K562 (cell line): Measurements from ENCODE around the gene DPH5. TPM values are rescaled to one million over a fixed set of nuclear protein-coding genes. Genes with fewer than 3 reads are reported as not detected.
A peak's percentile ranks its signal among the peaks of the same experiment; 100 is the strongest.

Source experiments
- BCL6 ChIP-seq: fragments of 250-450 bp; sonication (Bioruptor Pico); IDR thresholded peaks from 2 replicates; pipeline ENCODE4 v1.4.0; 2020
- HDAC1 ChIP-seq, 2 experiments: fragments of 450-650 bp; IDR thresholded peaks; 2 replicates each; pipeline ENCODE4 v1.6.1; 2016 to 2017; ENCODE audit warnings: inconsistent platforms in 1 of 2, mild to moderate bottlenecking in 1 of 2, moderate library complexity in 1 of 2
- HLTF ChIP-seq: fragments of 450-650 bp; IDR thresholded peaks from 2 replicates; pipeline ENCODE4 v1.6.1; 2016
- KAT7 ChIP-seq: sonication (generic); formaldehyde crosslinking; IDR thresholded peaks from 2 replicates; pipeline ENCODE4 v1.8.0; 2022; ENCODE audit warnings: missing genetic modification reagents, mild to moderate bottlenecking, borderline replicate concordance
- MGA ChIP-seq: fragments of 450-650 bp; IDR thresholded peaks from 2 replicates; pipeline ENCODE4 v1.6.1; 2016; ENCODE audit warnings: mild to moderate bottlenecking, moderate library complexity
- PPARD ChIP-seq: fragments of 250-450 bp; sonication (Bioruptor Pico); IDR thresholded peaks from 2 replicates; pipeline ENCODE4 v1.8.0; 2022; ENCODE audit warnings: inconsistent platforms, mild to moderate bottlenecking, moderate library complexity
- PREB ChIP-seq: sonication (generic); formaldehyde crosslinking; IDR thresholded peaks from 2 replicates; pipeline ENCODE4 v1.8.1; 2023; ENCODE audit warnings: mild to moderate bottlenecking, missing genetic modification reagents
- SLC30A9 ChIP-seq: fragments of 250-450 bp; sonication (Bioruptor Pico); IDR thresholded peaks from 2 replicates; pipeline ENCODE4 v1.8.0; 2022; ENCODE audit warnings: mild to moderate bottlenecking, moderate library complexity
- XRCC3 ChIP-seq: fragments of 450-650 bp; IDR thresholded peaks from 2 replicates; pipeline ENCODE4 v1.6.1; 2017; ENCODE audit warnings: mild to moderate bottlenecking, moderate library complexity
- ZNF239 ChIP-seq: fragments of 250-450 bp; sonication (Bioruptor Pico); IDR thresholded peaks from 2 replicates; pipeline ENCODE4 v1.4.0; 2020; ENCODE audit warnings: mild to moderate bottlenecking
- ZNF280A ChIP-seq: fragments of 450-650 bp; IDR thresholded peaks from 2 replicates; pipeline ENCODE4 v1.6.1; 2018; ENCODE audit warnings: mild to moderate bottlenecking, low read depth; ENCODE audit not compliant: partially characterized antibody
- ZNF696 ChIP-seq: fragments of 250-450 bp; sonication (Bioruptor Pico); conservative IDR thresholded peaks from 2 replicates; pipeline ENCODE4 v1.4.0; 2020; ENCODE audit warnings: mild to moderate bottlenecking, moderate library complexity
- polyA plus RNA-seq, 8 experiments: library from polyadenylated mRNA; depleted of rRNA in 4 of 8; stranded (reverse) in 5 of 8; unstranded in 3 of 8; fragments of >200 nt; fragmentation: Nextera tagmentation in 2 of 8; fragmentation: Illumina TruSeq in 1 of 8; extraction: Ambion mirVana in 2 of 8; extraction: Trizol in 1 of 8; gene quantifications; 2 replicates each; pipeline versions ENCODE4 v1.2.1 to v1.2.3, GENCODE V29; 2011 to 2014; ENCODE audit warnings: inconsistent platforms in 1 of 8, missing spikeins in 1 of 8
- total RNA-seq, 7 experiments: library from RNA; depleted of rRNA in 6 of 7; stranded (reverse); fragments of >200 nt in 6 of 7; fragmentation: Illumina TruSeq in 2 of 7; extraction: Trizol in 2 of 7; gene quantifications; 2 replicates each; pipeline versions ENCODE4 v1.2.1 to v1.2.3, GENCODE V29; 2011 to 2021; ENCODE audit warnings: low replicate concordance in 1 of 7

Gene DPH5
- total and polyA plus RNA-seq, 9 of the 15 experiments (the other 6 are each of a cell fraction or from before 2014, with no cell fraction given), result 37.6 to 159 (median 89.7) TPM

DNA sequence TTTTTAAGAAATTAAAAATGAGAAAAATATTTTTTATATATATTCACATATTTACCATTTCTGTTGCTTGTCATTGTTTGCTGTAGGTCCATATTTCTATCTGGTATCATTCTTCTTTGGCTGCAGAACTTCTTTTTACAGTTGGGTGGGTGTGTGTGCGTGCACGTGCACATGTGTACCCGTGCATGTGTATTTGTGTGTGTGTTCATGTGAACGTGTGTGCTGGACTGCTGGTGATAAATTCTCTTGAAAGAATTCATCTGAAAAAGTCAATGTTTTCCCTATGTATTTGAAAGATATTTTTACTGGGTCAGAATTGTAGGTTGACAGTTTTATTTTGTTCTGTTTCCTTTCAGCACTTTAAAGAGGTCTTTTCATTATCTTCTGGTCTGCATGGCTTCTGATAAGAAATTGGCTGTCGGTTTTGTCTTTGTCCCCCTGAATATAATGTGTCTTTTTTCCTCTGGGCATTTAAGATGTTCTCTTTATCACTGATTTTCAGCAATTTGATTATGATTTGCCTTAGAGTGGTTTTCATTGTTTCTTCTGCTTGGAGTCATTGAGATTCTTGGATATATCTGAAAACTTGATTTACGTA is 34.5 kb upstream of the DPH5 start (continued):
- TF ChIP-seq MGA, result peak; percentile 59
- no peak for TF ChIP-seq ZNF280A
- TF ChIP-seq PPARD (CRISPR knock-in tag), result no peak
- TF ChIP-seq XRCC3, result no peak
- no peak for TF ChIP-seq SLC30A9
- no peak for TF ChIP-seq KAT7
- TF ChIP-seq HLTF, result no peak
- no peak for TF ChIP-seq PREB (CRISPR knock-in tag)
- TF ChIP-seq ZNF696 (CRISPR knock-in tag), result no peak
- peak in 1 of 2 experiments; percentile 44; a peak in 1 of 4 replicates for TF ChIP-seq HDAC1 (IDR thresholded peaks at IDR 0.05)
- TF ChIP-seq ZNF239 (CRISPR knock-in tag), result no peak
- no peak for TF ChIP-seq BCL6 (CRISPR knock-in tag)
